Measurements from ENCODE around the gene COA1.

DNA sequence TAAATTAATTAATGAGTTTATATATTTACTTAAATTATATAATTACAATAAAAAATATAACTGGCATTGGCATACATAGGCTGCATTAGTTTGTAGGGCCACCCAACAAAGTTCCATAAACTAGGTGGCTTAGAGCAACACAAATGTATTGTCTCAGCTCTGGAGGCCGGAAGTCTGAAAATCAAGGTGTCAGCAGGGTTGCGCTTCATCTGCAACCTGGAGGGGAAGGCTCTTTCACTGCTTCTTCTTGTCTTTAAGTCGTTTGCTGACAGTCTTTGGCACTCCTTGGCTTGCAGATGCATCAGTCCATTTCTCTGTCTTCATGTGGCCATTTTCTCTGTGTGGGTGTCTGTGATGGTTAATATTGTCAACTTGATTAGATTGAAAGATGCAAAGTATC, 23.1 kb upstream of the COA1 start:
- TF ChIP-seq POLR2A (IDR thresholded peaks at IDR 0.05; ENCODE audit: low read depth, low read length), result no peak
- TF ChIP-seq, protein P1, sequence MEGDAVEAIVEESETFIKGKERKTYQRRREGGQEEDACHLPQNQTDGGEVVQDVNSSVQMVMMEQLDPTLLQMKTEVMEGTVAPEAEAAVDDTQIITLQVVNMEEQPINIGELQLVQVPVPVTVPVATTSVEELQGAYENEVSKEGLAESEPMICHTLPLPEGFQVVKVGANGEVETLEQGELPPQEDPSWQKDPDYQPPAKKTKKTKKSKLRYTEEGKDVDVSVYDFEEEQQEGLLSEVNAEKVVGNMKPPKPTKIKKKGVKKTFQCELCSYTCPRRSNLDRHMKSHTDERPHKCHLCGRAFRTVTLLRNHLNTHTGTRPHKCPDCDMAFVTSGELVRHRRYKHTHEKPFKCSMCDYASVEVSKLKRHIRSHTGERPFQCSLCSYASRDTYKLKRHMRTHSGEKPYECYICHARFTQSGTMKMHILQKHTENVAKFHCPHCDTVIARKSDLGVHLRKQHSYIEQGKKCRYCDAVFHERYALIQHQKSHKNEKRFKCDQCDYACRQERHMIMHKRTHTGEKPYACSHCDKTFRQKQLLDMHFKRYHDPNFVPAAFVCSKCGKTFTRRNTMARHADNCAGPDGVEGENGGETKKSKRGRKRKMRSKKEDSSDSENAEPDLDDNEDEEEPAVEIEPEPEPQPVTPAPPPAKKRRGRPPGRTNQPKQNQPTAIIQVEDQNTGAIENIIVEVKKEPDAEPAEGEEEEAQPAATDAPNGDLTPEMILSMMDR (IDR thresholded peaks at IDR 0.05; ENCODE audit: extremely low read depth in 1 of 2, insufficient read depth in 1 of 2, low read depth in 1 of 2, low read length in 2 of 2), result no peak
- no peak for TF ChIP-seq POLR2AphosphoS5 (IDR thresholded peaks at IDR 0.05; ENCODE audit: insufficient read depth, low read depth, low read length)
- TF ChIP-seq EZH2 (IDR thresholded peaks at IDR 0.05; ENCODE audit: borderline replicate concordance, low read depth, low read length, severe bottlenecking), result no peak
- TF ChIP-seq JUN (IDR thresholded peaks at IDR 0.05; ENCODE audit: borderline replicate concordance, insufficient read depth, insufficient read length, low read depth), result no peak
- TF ChIP-seq FOS (IDR thresholded peaks at IDR 0.05; ENCODE audit: borderline replicate concordance, insufficient read depth, low read length), result no peak
- TF ChIP-seq GATA2 (IDR thresholded peaks at IDR 0.05; ENCODE audit: insufficient read depth, insufficient read length, low read depth, low read length), result no peak
- TF ChIP-seq, protein P2, sequence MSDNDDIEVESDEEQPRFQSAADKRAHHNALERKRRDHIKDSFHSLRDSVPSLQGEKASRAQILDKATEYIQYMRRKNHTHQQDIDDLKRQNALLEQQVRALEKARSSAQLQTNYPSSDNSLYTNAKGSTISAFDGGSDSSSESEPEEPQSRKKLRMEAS (IDR thresholded peaks at IDR 0.05; ENCODE audit: insufficient read depth, insufficient read length), result no peak
- no peak for TF ChIP-seq MYC (IDR thresholded peaks at IDR 0.05; ENCODE audit: low read depth, low read length)
